Sigmoid colon (tissue), 7 donors: Measurements from ENCODE around the gene TMEM225B. TPM values are rescaled to one million over a fixed set of nuclear protein-coding genes. Genes with fewer than 3 reads are reported as not detected.
A peak's percentile ranks its signal among the peaks of the same experiment; 100 is the strongest.

Experiments used
- DNase-seq: peaks from one replicate; pipeline ENCODE4 v3.0.0-alpha.2; 2019
- H3K27ac ChIP-seq, 4 donors: fragments of 200-600 bp; sonication (generic); one replicate each; pipeline ENCODE4 v1.5.1; 2016 to 2019; ENCODE audit warnings: mild to moderate bottlenecking in 1 of 4
- H3K27me3 ChIP-seq, 3 donors: fragments of 200-600 bp; sonication (generic); one replicate each; pipeline ENCODE4 v1.5.1; 2019; ENCODE audit warnings: mild to moderate bottlenecking in 1 of 3
- H3K36me3 ChIP-seq, 4 donors: fragments of 200-600 bp; sonication (generic); one replicate each; pipeline ENCODE4 v1.5.1; 2016 to 2019
- H3K4me1 ChIP-seq, 4 donors: fragments of 200-600 bp; sonication (generic); one replicate each; pipeline ENCODE4 v1.5.1; 2017 to 2019
- H3K4me3 ChIP-seq, 4 donors: fragments of 200-600 bp; sonication (generic); one replicate each; pipeline ENCODE4 v1.5.1; 2017 to 2019; ENCODE audit warnings: mild to moderate bottlenecking in 2 of 4, moderate library complexity in 1 of 4
- H3K9me3 ChIP-seq, 4 donors: fragments of 200-600 bp in 3 of 4; sonication (generic) in 3 of 4; one replicate each; pipeline versions ENCODE4 v1.5.1 to v1.6.1; 2013 to 2019
- EP300 ChIP-seq, 4 donors: sonication (generic); formaldehyde crosslinking; IDR thresholded peaks; one replicate each; pipeline ENCODE4 v1.6.1; 2017; ENCODE audit warnings: antibody characterized with exemption in 4 of 4
- POLR2A ChIP-seq, 2 donors: fragments of 450-650 bp; IDR thresholded peaks; one replicate each; pipeline ENCODE4 v1.6.1; 2016; ENCODE audit warnings: antibody characterized with exemption in 2 of 2, mild to moderate bottlenecking in 2 of 2, moderate library complexity in 2 of 2
- POLR2AphosphoS5 ChIP-seq, 4 donors: sonication (generic); formaldehyde crosslinking; IDR thresholded peaks; one replicate each; pipeline ENCODE4 v1.6.1; 2017; ENCODE audit warnings: antibody characterized with exemption in 4 of 4
- WGBS, 2 donors: extraction: QIAGEN DNeasy Blood & Tissue Kit; methylation state at CpG; one replicate each; pipeline ENCODE4 v1.1.7; 2013; 5-methylcytosine and 5-hydroxymethylcytosine counted together
- intact Hi-C: fragments of 100-400 bp; cut with DNase I; formaldehyde crosslinking; loops from one replicate; pipeline ENCODE4 v1.15.1; 2023
- polyA plus RNA-seq, 3 donors: library from polyadenylated mRNA; stranded (reverse); fragments of 200-250 nt; gene quantifications; one replicate each; pipeline ENCODE4 v1.2.3, GENCODE V29; 2013
- total RNA-seq, 4 donors: library from RNA; depleted of rRNA; stranded (reverse); fragments of >200 nt; gene quantifications; one replicate each; pipeline ENCODE4 v1.1.0, GENCODE V29; 2016
- TF ChIP-seq, protein P1 (sequence below), 4 experiments: fragments of 450-650 bp in 3 of 4; fragments of 200-600 bp in 1 of 4; IDR thresholded peaks; one replicate each; pipeline ENCODE4 v1.5.1; 2016 to 2019; ENCODE audit warnings: antibody characterized with exemption in 4 of 4, mild to moderate bottlenecking in 3 of 4, moderate library complexity in 2 of 4
- donor health status: healthy with polysubstance abuse.
- donor health status: Bipolar disorder and iron deficiency.
- donor health status: healthy.

Gene TMEM225B
- total and polyA plus RNA-seq, 7 donors = 0.38 to 1.8 (median 0.41) TPM; not detected in 4

DNA sequence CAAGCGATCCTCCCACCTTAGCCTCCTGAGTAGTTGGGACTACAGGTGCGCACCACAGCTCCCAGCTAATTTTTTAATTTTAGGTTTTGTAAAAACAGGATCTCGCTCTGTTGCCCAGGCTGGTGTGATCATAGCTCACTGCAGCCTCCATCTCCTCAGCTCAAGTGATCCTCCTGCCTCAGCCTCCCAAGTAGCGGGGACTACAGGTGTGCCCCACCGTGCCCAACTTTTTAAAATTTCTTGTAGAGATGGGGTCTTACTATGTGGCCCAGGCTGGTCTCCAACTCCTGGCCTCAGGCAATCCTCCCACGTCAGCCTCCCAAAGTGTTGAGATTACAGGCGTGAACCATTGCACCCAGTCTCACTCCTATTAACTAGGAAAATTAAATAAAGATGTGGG, 7.5 kb downstream of the TMEM225B start:
- intact Hi-C loops = no loop called here
- Histone ChIP-seq H3K9me3 (no peaks in the 10 kb centered on the region), H3K4me3 (no peak overlapping the region), H3K27ac (no peak overlapping the region), H3K36me3 (no peaks in the 10 kb centered on the region), H3K27me3 (no peaks in the 10 kb centered on the region), H3K4me1 (no peaks in the 10 kb centered on the region)
- TF ChIP-seq, protein P1, sequence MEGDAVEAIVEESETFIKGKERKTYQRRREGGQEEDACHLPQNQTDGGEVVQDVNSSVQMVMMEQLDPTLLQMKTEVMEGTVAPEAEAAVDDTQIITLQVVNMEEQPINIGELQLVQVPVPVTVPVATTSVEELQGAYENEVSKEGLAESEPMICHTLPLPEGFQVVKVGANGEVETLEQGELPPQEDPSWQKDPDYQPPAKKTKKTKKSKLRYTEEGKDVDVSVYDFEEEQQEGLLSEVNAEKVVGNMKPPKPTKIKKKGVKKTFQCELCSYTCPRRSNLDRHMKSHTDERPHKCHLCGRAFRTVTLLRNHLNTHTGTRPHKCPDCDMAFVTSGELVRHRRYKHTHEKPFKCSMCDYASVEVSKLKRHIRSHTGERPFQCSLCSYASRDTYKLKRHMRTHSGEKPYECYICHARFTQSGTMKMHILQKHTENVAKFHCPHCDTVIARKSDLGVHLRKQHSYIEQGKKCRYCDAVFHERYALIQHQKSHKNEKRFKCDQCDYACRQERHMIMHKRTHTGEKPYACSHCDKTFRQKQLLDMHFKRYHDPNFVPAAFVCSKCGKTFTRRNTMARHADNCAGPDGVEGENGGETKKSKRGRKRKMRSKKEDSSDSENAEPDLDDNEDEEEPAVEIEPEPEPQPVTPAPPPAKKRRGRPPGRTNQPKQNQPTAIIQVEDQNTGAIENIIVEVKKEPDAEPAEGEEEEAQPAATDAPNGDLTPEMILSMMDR (IDR thresholded peaks at IDR 0.05) = no peak
- TF ChIP-seq POLR2A (IDR thresholded peaks at IDR 0.05) = no peak
- TF ChIP-seq POLR2AphosphoS5 (IDR thresholded peaks at IDR 0.05) = no peak
- TF ChIP-seq EP300 (IDR thresholded peaks at IDR 0.05) = no peak
- DNase-seq = no peak
- 94 to 97% methylated on average over 7 of the region's 7 CpGs for WGBS, 2 donors

- 66 to 75% methylated on average over 8 of the region's 8 CpGs for WGBS, 2 donors
- no peaks in the 10 kb centered on the region for H3K27me3 ChIP-seq
- H3K4me3 ChIP-seq = no peak overlapping the region
- H3K9me3 ChIP-seq = no peaks in the 10 kb centered on the region
- no peaks in the 10 kb centered on the region for H3K36me3 ChIP-seq
- H3K27ac ChIP-seq = no peak overlapping the region
- no peak for DNase-seq
- TF ChIP-seq EP300 (IDR thresholded peaks at IDR 0.05) (no peak), POLR2A (IDR thresholded peaks at IDR 0.05) (no peak), POLR2AphosphoS5 (IDR thresholded peaks at IDR 0.05) (no peak)
- TF ChIP-seq, protein P1 (IDR thresholded peaks at IDR 0.05) = no peak
- H3K4me1 ChIP-seq = no peaks in the 10 kb centered on the region
- intact Hi-C loops = no loop called here
Observed at GRCh38 chr7:99606531-99606930, 8.5 kb downstream of the TMEM225B start.

GRCh38 chr7:99607548-99607947, 9.5 kb downstream of the TMEM225B start:
- no peak overlapping the region for H3K4me3 ChIP-seq
- no peaks in the 10 kb centered on the region for H3K9me3 ChIP-seq
- H3K27me3 ChIP-seq = no peaks in the 10 kb centered on the region
- H3K4me1 ChIP-seq = no peaks in the 10 kb centered on the region
- H3K36me3 ChIP-seq = no peaks in the 10 kb centered on the region
- 84 to 86% methylated on average over 9 of the region's 9 CpGs for WGBS, 2 donors
- no peak overlapping the region for H3K27ac ChIP-seq
- intact Hi-C loops = no loop called here
- no peak for DNase-seq
- TF ChIP-seq, protein P1 (IDR thresholded peaks at IDR 0.05) = no peak
- TF ChIP-seq POLR2A (IDR thresholded peaks at IDR 0.05) (no peak), POLR2AphosphoS5 (IDR thresholded peaks at IDR 0.05) (no peak), EP300 (IDR thresholded peaks at IDR 0.05) (no peak)

DNA sequence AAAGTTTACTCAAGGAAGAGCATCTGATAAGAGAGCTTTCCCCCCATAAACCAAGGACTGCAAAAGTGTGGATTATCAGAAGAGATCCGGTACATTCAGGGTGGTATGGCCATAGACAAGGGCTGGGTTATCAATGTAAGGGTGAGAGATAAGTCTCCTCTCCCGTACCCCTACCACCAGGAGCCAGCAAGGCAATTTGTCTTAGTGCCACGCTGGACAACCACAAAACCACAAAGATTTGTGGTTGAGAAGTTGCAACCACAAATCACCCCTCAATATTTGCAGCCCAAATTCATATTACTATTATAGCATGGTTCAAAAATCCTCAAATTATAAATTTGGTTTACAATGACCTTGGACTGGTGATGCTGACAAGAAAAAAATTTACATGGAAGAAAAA, 16.4 kb downstream of the TMEM225B start:
- peaks cover 0 to 20% (median 12%) of the 10 kb centered on the region in 4 donors for H3K4me1 ChIP-seq
- DNase-seq = no peak
- no peak overlapping the region for H3K27ac ChIP-seq
- intact Hi-C loops = no loop called here
- H3K36me3 ChIP-seq = peaks cover 0 to 12% (median 9%) of the 10 kb centered on the region in 4 donors
- H3K4me3 ChIP-seq = no peak overlapping the region
- H3K27me3 ChIP-seq = no peaks in the 10 kb centered on the region
- no peaks in the 10 kb centered on the region for H3K9me3 ChIP-seq
- TF ChIP-seq, protein P1 (IDR thresholded peaks at IDR 0.05) = no peak
- TF ChIP-seq POLR2AphosphoS5 (IDR thresholded peaks at IDR 0.05) = no peak
- no peak for TF ChIP-seq POLR2A (IDR thresholded peaks at IDR 0.05)
- TF ChIP-seq EP300 (IDR thresholded peaks at IDR 0.05) = no peak
- 58 to 74% methylated on average over 3 of the region's 3 CpGs for WGBS, 2 donors

DNA sequence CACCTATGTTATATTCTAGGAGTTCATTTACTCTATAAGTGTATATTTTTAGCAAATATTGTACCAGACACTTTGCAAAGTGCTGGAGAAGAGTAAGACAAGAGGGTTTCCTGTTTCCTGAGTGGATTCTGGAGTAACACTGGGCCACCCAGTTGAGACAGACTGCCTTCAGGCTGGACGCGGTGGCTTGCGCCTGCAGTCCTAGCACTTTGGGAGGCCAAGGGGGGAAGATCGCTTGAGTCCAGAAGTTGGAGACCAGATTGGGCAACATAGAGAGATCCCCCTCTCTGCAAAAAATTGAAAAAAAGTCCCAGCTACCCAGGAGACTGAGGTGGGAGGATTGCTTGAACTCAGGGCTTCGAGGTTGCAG, 17.9 kb downstream of the TMEM225B start:
- no peak for DNase-seq
- Histone ChIP-seq H3K36me3 (peaks cover 7 to 27% (median 20%) of the 10 kb centered on the region in 4 donors), H3K4me1 (peaks cover 0 to 20% (median 12%) of the 10 kb centered on the region in 4 donors)

More for the DNA sequence above, 17.9 kb downstream of the TMEM225B start:
- 90 to 94% methylated on average over 5 of the region's 5 CpGs for WGBS, 2 donors
- intact Hi-C loops = loop anchor here (5.0 kb wide), 2 partner anchors 64 to 114 kb away; partner anchors contain the start of genes FAM200A, ZKSCAN5 and ZNF394
- H3K4me3 ChIP-seq = peak overlapping the region; percentile 60 to 95 (median 80)
- H3K9me3 ChIP-seq = no peaks in the 10 kb centered on the region
- peak overlapping the region; percentile 78 to 90 (median 88) for H3K27ac ChIP-seq
- H3K27me3 ChIP-seq = no peaks in the 10 kb centered on the region
- no peak for TF ChIP-seq EP300 (IDR thresholded peaks at IDR 0.05)
